Hepatocyte (in vitro differentiated cells): ENCODE data around the gene SLC43A1. TPM values are rescaled to one million over a fixed set of nuclear protein-coding genes. Genes with fewer than 3 reads are reported as not detected.

Experiments
- DNase-seq: peaks from one replicate; pipeline ENCODE4 v3.0.0-alpha.2; 2016; ENCODE audit warnings: low spot score
- H2AFZ ChIP-seq: fragments of 200-600 bp; sonication (generic); 2 replicates; pipeline ENCODE4 v1.6.0; 2016; ENCODE audit warnings: antibody characterized with exemption, mild to moderate bottlenecking
- H3K27ac ChIP-seq: fragments of 200-600 bp; sonication (generic); 2 replicates; pipeline ENCODE4 v1.5.1; 2016; ENCODE audit warnings: mild to moderate bottlenecking
- H3K27me3 ChIP-seq: fragments of 200-600 bp; sonication (generic); 2 replicates; pipeline ENCODE4 v1.6.1; 2016
- H3K36me3 ChIP-seq: fragments of 200-600 bp; sonication (generic); replicated peaks from 2 replicates; pipeline ENCODE4 v1.5.1; 2016; ENCODE audit warnings: low read depth; ENCODE audit not compliant: insufficient read depth
- H3K4me1 ChIP-seq: fragments of 200-600 bp; sonication (generic); 2 replicates; pipeline ENCODE4 v1.5.1; 2016; ENCODE audit warnings: mild to moderate bottlenecking, moderate library complexity; ENCODE audit not compliant: insufficient read depth
- H3K4me2 ChIP-seq: fragments of 200-600 bp; sonication (generic); 2 replicates; pipeline ENCODE4 v1.6.0; 2016
- H3K4me3 ChIP-seq: fragments of 200-600 bp; sonication (generic); 2 replicates; pipeline ENCODE4 v1.5.1; 2016; ENCODE audit warnings: mild to moderate bottlenecking
- H3K79me2 ChIP-seq: fragments of 200-600 bp; sonication (generic); 2 replicates; pipeline ENCODE4 v1.6.0; 2017; ENCODE audit warnings: mild to moderate bottlenecking
- H3K9me2 ChIP-seq: fragments of 200-600 bp; sonication (generic); replicated peaks from 2 replicates; pipeline ENCODE4 v1.6.0; 2017; ENCODE audit warnings: mild to moderate bottlenecking; ENCODE audit not compliant: insufficient read depth
- H3K9me3 ChIP-seq: fragments of 200-600 bp; sonication (generic); 2 replicates; pipeline ENCODE4 v1.5.1; 2016; ENCODE audit warnings: low read depth, mild to moderate bottlenecking
- H4K20me1 ChIP-seq: fragments of 200-600 bp; sonication (generic); 2 replicates; pipeline ENCODE4 v1.6.0; 2016; ENCODE audit warnings: mild to moderate bottlenecking; ENCODE audit not compliant: insufficient read depth, poor library complexity, severe bottlenecking
- CTCF ChIP-seq: fragments of 200-600 bp; sonication (generic); IDR thresholded peaks from 2 replicates; pipeline ENCODE4 v1.5.1; 2016; ENCODE audit warnings: antibody characterized with exemption, mild to moderate bottlenecking; ENCODE audit not compliant: poor library complexity
- EZH2 ChIP-seq: fragments of 200-600 bp; sonication (generic); IDR thresholded peaks from 2 replicates; pipeline ENCODE4 v1.6.1; 2016; ENCODE audit warnings: antibody characterized with exemption, mild to moderate bottlenecking, borderline replicate concordance
- EZH2phosphoT487 ChIP-seq: fragments of 200-600 bp; sonication (generic); IDR thresholded peaks from one replicate; pipeline ENCODE4 v1.6.1; 2018; ENCODE audit warnings: antibody characterized with exemption, mild to moderate bottlenecking, low read depth, moderate library complexity; ENCODE audit not compliant: unreplicated experiment, severe bottlenecking
- WGBS: methylation state at CpG from one replicate; pipeline ENCODE4 v1.1.6; 2016; ENCODE audit warnings: low lambda C conversion rate; ENCODE audit errors: missing lambda C conversion rate; 5-methylcytosine and 5-hydroxymethylcytosine counted together
- polyA plus RNA-seq: library from polyadenylated mRNA; unstranded; fragments of >200 nt; fragmentation: Nextera tagmentation; extraction: Ambion mirVana; gene quantifications from 2 replicates; pipeline ENCODE4 v1.2.1, GENCODE V29; 2016
- total RNA-seq: library from RNA; depleted of rRNA; stranded (reverse); fragments of >200 nt; gene quantifications from 2 replicates; pipeline ENCODE4 v1.2.3, GENCODE V29; 2014

SLC43A1 gene
- total and polyA plus RNA-seq, 2 experiments from 2014 or later, result 39.5 to 40.4 TPM

- Histone ChIP-seq H3K9me3 (no peaks in the 10 kb centered on the region), H3K4me2 (no peak overlapping the region), H3K36me3 (no peaks in the 10 kb centered on the region), H3K27me3 (no peaks in the 10 kb centered on the region), H3K4me3 (no peak overlapping the region), H3K4me1 (no peaks in the 10 kb centered on the region), H3K9me2 (no peaks in the 10 kb centered on the region), H2AFZ (no peak overlapping the region), H3K79me2 (peaks cover 14% of the 10 kb centered on the region), H3K27ac (no peak overlapping the region), H4K20me1 (no peaks in the 10 kb centered on the region)
- TF ChIP-seq EZH2phosphoT487, result no peak
- no peak for TF ChIP-seq CTCF
- TF ChIP-seq EZH2, result no peak
- DNase-seq, result no peak
Measured at GRCh38 chr11:57529012-57529411, 13.5 kb upstream of the SLC43A1 start.

GRCh38 chr11:57527056-57527631, 11.6 kb upstream of the SLC43A1 start:
- 17% methylated on average over 7 of the region's 7 CpGs for WGBS
- Histone ChIP-seq H3K4me2 (no peak overlapping the region), H3K9me2 (no peaks in the 10 kb centered on the region), H4K20me1 (no peaks in the 10 kb centered on the region), H3K4me3 (no peak overlapping the region), H3K27me3 (no peaks in the 10 kb centered on the region), H3K9me3 (no peaks in the 10 kb centered on the region), H3K27ac (no peak overlapping the region), H2AFZ (no peak overlapping the region), H3K4me1 (no peaks in the 10 kb centered on the region), H3K79me2 (peaks cover 14% of the 10 kb centered on the region), H3K36me3 (no peaks in the 10 kb centered on the region)
- peak; percentile 87 for DNase-seq
- TF ChIP-seq CTCF (peak; percentile 97), EZH2phosphoT487 (no peak)

- Histone ChIP-seq H4K20me1 (no peaks in the 10 kb centered on the region), H3K36me3 (no peaks in the 10 kb centered on the region)
- WGBS, result 95% methylated on average over 4 of the region's 4 CpGs
Measured at GRCh38 chr11:57523419-57523818, 7.9 kb upstream of the SLC43A1 start.

More at GRCh38 chr11:57523419-57523818, 7.9 kb upstream of the SLC43A1 start:
- no peak overlapping the region for H2AFZ ChIP-seq
- no peaks in the 10 kb centered on the region for H3K9me3 ChIP-seq
- H3K27ac ChIP-seq, result no peak overlapping the region
- H3K79me2 ChIP-seq, result no peaks in the 10 kb centered on the region
- no peak overlapping the region for H3K4me3 ChIP-seq
- TF ChIP-seq CTCF (no peak), EZH2phosphoT487 (no peak), EZH2 (no peak)
- H3K4me2 ChIP-seq, result no peak overlapping the region
- H3K9me2 ChIP-seq, result no peaks in the 10 kb centered on the region
- no peaks in the 10 kb centered on the region for H3K4me1 ChIP-seq
- DNase-seq, result no peak
- no peaks in the 10 kb centered on the region for H3K27me3 ChIP-seq
